GM19324 (cell line): ENCODE measurements around the gene PTCH1.

ENCODE experiments used
- ATAC-seq: cut with Tn5 transposase; IDR thresholded peaks from one replicate; pipeline ENCODE4 v1.9.1; 2021; ENCODE audit warnings: mild to moderate bottlenecking, moderate library complexity; ENCODE audit not compliant: unreplicated experiment, low FRiP score

PTCH1 gene

GRCh38 chr9:95411054-95411892 lies 105.5 kb downstream of the PTCH1 start:
- no peak for ATAC-seq

- no peak for ATAC-seq
These were observed 106.9 kb downstream of the PTCH1 start for GRCh38 chr9:95409650-95410426.

- ATAC-seq: no peak
These were observed 109.2 kb downstream of the PTCH1 start for GRCh38 chr9:95407524-95407923.

GRCh38 chr9:95406121-95406520 lies 110.7 kb downstream of the PTCH1 start:
- no peak for ATAC-seq

- ATAC-seq: no peak
These were observed 117.5 kb downstream of the PTCH1 start for GRCh38 chr9:95399261-95399660.
